ENCODE results near the gene PHLPP2.

The PHLPP2 gene

GRCh38 chr16:71724320-71724751 is at the start of gene PHLPP2:
PHLPP2 (minus strand) TSS chr16:71724701; CDS start chr16:71714795, 9,906 bp downstream.
- FAIRE-seq (no peak), DNase-seq (ENCODE audit: insufficient read length, low spot score) (no peak)
- TF ChIP-seq POLR2A (IDR thresholded peaks at IDR 0.05; ENCODE audit: low read depth, low read length), result no peak

- no peak for DNase-seq (ENCODE audit: insufficient read length, low spot score)
- FAIRE-seq, result no peak
- no peak for TF ChIP-seq POLR2A (IDR thresholded peaks at IDR 0.05; ENCODE audit: low read depth, low read length)
Measured at GRCh38 chr16:71771571-71771970, 47.1 kb upstream of the PHLPP2 start.

GRCh38 chr16:71769222-71769621 is 44.7 kb upstream of the PHLPP2 start:
- DNase-seq (ENCODE audit: insufficient read length, low spot score) (no peak), FAIRE-seq (no peak)
- no peak for TF ChIP-seq POLR2A (IDR thresholded peaks at IDR 0.05; ENCODE audit: low read depth, low read length)

GRCh38 chr16:71767060-71767900 is 42.8 kb upstream of the PHLPP2 start:
- no peak for DNase-seq (ENCODE audit: insufficient read length, low spot score)
- peak; percentile 68 for FAIRE-seq

GRCh38 chr16:71762186-71762585 is 37.7 kb upstream of the PHLPP2 start:
- FAIRE-seq (peak; percentile 11), DNase-seq (ENCODE audit: insufficient read length, low spot score) (no peak)
- no peak for TF ChIP-seq POLR2A (IDR thresholded peaks at IDR 0.05; ENCODE audit: low read depth, low read length)

More at GRCh38 chr16:71767060-71767900, 42.8 kb upstream of the PHLPP2 start:
- no peak for TF ChIP-seq POLR2A (IDR thresholded peaks at IDR 0.05; ENCODE audit: low read depth, low read length)

GRCh38 chr16:71761097-71761496 is 36.6 kb upstream of the PHLPP2 start:
- FAIRE-seq (no peak), DNase-seq (ENCODE audit: insufficient read length, low spot score) (no peak)
- no peak for TF ChIP-seq POLR2A (IDR thresholded peaks at IDR 0.05; ENCODE audit: low read depth, low read length)

- TF ChIP-seq POLR2A (IDR thresholded peaks at IDR 0.05; ENCODE audit: low read depth, low read length), result no peak
- DNase-seq (ENCODE audit: insufficient read length, low spot score) (no peak), FAIRE-seq (no peak)
Measured at GRCh38 chr16:71758293-71758760, 33.8 kb upstream of the PHLPP2 start.

GRCh38 chr16:71754652-71755051 is 30.2 kb upstream of the PHLPP2 start:
- DNase-seq (ENCODE audit: insufficient read length, low spot score) (no peak), FAIRE-seq (no peak)
- TF ChIP-seq POLR2A (IDR thresholded peaks at IDR 0.05; ENCODE audit: low read depth, low read length), result no peak

- no peak for TF ChIP-seq POLR2A (IDR thresholded peaks at IDR 0.05; ENCODE audit: low read depth, low read length)
- FAIRE-seq, result no peak
- no peak for DNase-seq (ENCODE audit: insufficient read length, low spot score)
Measured at GRCh38 chr16:71754108-71754507, 29.6 kb upstream of the PHLPP2 start.

- DNase-seq (ENCODE audit: insufficient read length, low spot score) (no peak), FAIRE-seq (no peak)
- TF ChIP-seq POLR2A (IDR thresholded peaks at IDR 0.05; ENCODE audit: low read depth, low read length), result no peak
Measured at GRCh38 chr16:71748226-71748625, 23.7 kb upstream of the PHLPP2 start.

- DNase-seq (ENCODE audit: insufficient read length, low spot score), result no peak
- no peak for TF ChIP-seq POLR2A (IDR thresholded peaks at IDR 0.05; ENCODE audit: low read depth, low read length)
- peak; percentile 83 for FAIRE-seq
Measured at GRCh38 chr16:71746442-71747046, 22.0 kb upstream of the PHLPP2 start.

GRCh38 chr16:71738855-71739254 is 14.4 kb upstream of the PHLPP2 start:
- TF ChIP-seq POLR2A (IDR thresholded peaks at IDR 0.05; ENCODE audit: low read depth, low read length), result no peak
- FAIRE-seq, result no peak
- no peak for DNase-seq (ENCODE audit: insufficient read length, low spot score)

- DNase-seq (ENCODE audit: insufficient read length, low spot score) (no peak), FAIRE-seq (no peak)
- no peak for TF ChIP-seq POLR2A (IDR thresholded peaks at IDR 0.05; ENCODE audit: low read depth, low read length)
Measured at GRCh38 chr16:71737501-71737900, 13.0 kb upstream of the PHLPP2 start.

GRCh38 chr16:71734511-71734910 is 10.0 kb upstream of the PHLPP2 start:
- no peak for TF ChIP-seq POLR2A (IDR thresholded peaks at IDR 0.05; ENCODE audit: low read depth, low read length)
- FAIRE-seq, result no peak
- no peak for DNase-seq (ENCODE audit: insufficient read length, low spot score)

- no peak for FAIRE-seq
Measured at GRCh38 chr16:71732587-71732986, 8.1 kb upstream of the PHLPP2 start.

More at GRCh38 chr16:71732587-71732986, 8.1 kb upstream of the PHLPP2 start:
- no peak for TF ChIP-seq POLR2A (IDR thresholded peaks at IDR 0.05; ENCODE audit: low read depth, low read length)
- no peak for DNase-seq (ENCODE audit: insufficient read length, low spot score)
